ENCODE results near the gene RNF20.

DNA sequence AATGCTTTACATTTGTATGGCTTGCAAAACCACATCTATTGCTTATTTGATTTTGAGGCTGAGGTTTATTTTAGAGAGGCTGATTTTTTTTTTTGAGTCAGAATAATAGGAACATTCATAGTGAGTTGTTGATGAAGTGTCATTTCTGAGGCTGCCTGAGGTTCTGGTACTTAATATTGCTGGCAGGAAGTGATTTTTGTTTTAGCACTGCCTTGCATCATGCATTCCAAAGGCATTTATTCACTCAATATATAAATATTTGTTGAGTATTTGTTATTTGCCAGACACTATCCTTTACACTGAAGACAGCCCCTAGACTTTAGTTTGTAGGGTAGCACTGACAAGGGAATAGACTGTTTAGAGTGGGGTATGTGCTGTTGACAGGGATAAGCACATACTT, 2.7 kb downstream of the RNF20 start:
- TF ChIP-seq SIN3A (IDR thresholded peaks at IDR 0.05; ENCODE audit: borderline replicate concordance, low read depth, low read length) (no peak), POLR2AphosphoS5 (IDR thresholded peaks at IDR 0.05; ENCODE audit: low read depth, low read length) (no peak), TAF1 (IDR thresholded peaks at IDR 0.05; ENCODE audit: borderline replicate concordance, low read depth, low read length) (no peak), NFIC (IDR thresholded peaks at IDR 0.05; ENCODE audit: borderline replicate concordance) (no peak), CHD2 (IDR thresholded peaks at IDR 0.05; ENCODE audit: low read length, partially characterized antibody) (no peak)
- TF ChIP-seq, protein P1, sequence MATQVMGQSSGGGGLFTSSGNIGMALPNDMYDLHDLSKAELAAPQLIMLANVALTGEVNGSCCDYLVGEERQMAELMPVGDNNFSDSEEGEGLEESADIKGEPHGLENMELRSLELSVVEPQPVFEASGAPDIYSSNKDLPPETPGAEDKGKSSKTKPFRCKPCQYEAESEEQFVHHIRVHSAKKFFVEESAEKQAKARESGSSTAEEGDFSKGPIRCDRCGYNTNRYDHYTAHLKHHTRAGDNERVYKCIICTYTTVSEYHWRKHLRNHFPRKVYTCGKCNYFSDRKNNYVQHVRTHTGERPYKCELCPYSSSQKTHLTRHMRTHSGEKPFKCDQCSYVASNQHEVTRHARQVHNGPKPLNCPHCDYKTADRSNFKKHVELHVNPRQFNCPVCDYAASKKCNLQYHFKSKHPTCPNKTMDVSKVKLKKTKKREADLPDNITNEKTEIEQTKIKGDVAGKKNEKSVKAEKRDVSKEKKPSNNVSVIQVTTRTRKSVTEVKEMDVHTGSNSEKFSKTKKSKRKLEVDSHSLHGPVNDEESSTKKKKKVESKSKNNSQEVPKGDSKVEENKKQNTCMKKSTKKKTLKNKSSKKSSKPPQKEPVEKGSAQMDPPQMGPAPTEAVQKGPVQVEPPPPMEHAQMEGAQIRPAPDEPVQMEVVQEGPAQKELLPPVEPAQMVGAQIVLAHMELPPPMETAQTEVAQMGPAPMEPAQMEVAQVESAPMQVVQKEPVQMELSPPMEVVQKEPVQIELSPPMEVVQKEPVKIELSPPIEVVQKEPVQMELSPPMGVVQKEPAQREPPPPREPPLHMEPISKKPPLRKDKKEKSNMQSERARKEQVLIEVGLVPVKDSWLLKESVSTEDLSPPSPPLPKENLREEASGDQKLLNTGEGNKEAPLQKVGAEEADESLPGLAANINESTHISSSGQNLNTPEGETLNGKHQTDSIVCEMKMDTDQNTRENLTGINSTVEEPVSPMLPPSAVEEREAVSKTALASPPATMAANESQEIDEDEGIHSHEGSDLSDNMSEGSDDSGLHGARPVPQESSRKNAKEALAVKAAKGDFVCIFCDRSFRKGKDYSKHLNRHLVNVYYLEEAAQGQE (IDR thresholded peaks at IDR 0.05; ENCODE audit: low read depth, low read length), result no peak
- TF ChIP-seq, protein P2, sequence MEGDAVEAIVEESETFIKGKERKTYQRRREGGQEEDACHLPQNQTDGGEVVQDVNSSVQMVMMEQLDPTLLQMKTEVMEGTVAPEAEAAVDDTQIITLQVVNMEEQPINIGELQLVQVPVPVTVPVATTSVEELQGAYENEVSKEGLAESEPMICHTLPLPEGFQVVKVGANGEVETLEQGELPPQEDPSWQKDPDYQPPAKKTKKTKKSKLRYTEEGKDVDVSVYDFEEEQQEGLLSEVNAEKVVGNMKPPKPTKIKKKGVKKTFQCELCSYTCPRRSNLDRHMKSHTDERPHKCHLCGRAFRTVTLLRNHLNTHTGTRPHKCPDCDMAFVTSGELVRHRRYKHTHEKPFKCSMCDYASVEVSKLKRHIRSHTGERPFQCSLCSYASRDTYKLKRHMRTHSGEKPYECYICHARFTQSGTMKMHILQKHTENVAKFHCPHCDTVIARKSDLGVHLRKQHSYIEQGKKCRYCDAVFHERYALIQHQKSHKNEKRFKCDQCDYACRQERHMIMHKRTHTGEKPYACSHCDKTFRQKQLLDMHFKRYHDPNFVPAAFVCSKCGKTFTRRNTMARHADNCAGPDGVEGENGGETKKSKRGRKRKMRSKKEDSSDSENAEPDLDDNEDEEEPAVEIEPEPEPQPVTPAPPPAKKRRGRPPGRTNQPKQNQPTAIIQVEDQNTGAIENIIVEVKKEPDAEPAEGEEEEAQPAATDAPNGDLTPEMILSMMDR (IDR thresholded peaks at IDR 0.05), result no peak
- TF ChIP-seq, protein P3, sequence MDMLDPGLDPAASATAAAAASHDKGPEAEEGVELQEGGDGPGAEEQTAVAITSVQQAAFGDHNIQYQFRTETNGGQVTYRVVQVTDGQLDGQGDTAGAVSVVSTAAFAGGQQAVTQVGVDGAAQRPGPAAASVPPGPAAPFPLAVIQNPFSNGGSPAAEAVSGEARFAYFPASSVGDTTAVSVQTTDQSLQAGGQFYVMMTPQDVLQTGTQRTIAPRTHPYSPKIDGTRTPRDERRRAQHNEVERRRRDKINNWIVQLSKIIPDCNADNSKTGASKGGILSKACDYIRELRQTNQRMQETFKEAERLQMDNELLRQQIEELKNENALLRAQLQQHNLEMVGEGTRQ (IDR thresholded peaks at IDR 0.05; ENCODE audit: borderline replicate concordance, low read depth, low read length), result no peak

Data from SK-N-SH (cell line).